Measurements from ENCODE around the gene ATP5PO. TPM values are rescaled to one million over a fixed set of nuclear protein-coding genes. Genes with fewer than 3 reads are reported as not detected.

ATP5PO gene
- total RNA-seq, 1 donor from 2014 or later, result 100 TPM

DNA sequence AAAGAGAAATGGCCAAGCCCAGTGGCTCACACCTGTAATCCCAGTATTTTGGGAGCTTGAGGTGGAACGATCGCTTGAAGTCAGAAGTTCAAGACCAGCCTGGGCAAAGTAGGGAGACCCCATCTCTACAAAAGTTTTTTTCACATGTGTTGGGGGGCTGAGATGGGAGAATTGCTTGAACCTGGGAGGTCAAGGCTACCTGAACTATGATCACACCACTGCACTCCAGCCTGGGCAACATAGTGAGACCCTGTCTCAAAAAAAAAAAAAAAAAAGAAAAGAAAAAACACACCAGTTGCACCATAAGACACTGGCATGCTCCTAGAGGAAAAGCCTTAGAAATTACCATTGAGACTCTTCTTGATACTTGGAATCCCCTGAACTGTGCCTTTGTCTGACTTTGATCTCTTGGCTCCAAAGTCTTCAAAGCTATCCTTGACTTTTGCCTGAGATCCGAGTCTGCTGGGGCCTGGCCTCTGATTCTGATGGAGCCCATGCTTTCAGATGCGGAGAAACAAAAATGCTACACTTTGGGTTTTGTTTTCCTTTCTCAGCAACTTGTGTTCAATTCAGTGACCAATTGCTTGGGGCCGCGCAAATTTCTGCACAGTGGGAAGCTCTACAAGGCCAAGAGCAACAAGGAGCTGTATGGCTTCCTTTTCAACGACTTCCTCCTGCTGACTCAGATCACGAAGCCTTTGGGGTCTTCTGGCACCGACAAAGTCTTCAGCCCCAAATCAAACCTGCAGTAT is 33.7 kb downstream of the ATP5PO start:
- Histone ChIP-seq H3K4me3 (no peak overlapping the region), H3K36me3 (no peaks in the 10 kb centered on the region), H3K9me3 (no peaks in the 10 kb centered on the region), H3K4me1 (no peaks in the 10 kb centered on the region), H3K27me3 (ENCODE audit: low read depth) (no peaks in the 10 kb centered on the region), H3K27ac (no peak overlapping the region)
- no peak for ATAC-seq
- DNase-seq, result no peak
- intact Hi-C loops (cut with DNase I), result no loop called here
- no peak for TF ChIP-seq CTCF (IDR thresholded peaks at IDR 0.05)

- intact Hi-C loops (cut with DNase I), result no loop called here
- no peak for ATAC-seq
Measured at GRCh38 chr21:33880626-33881025, 35.0 kb downstream of the ATP5PO start.

GRCh38 chr21:33878824-33879223 is 36.8 kb downstream of the ATP5PO start:
- no peak for TF ChIP-seq CTCF (IDR thresholded peaks at IDR 0.05)
- DNase-seq (no peak), ATAC-seq (no peak)
- H3K4me1 ChIP-seq, result no peaks in the 10 kb centered on the region
- no peaks in the 10 kb centered on the region for H3K27me3 ChIP-seq (ENCODE audit: low read depth)
- no peak overlapping the region for H3K4me3 ChIP-seq
- H3K9me3 ChIP-seq, result no peaks in the 10 kb centered on the region
- intact Hi-C loops (cut with DNase I), result no loop called here
- H3K36me3 ChIP-seq, result no peaks in the 10 kb centered on the region
- H3K27ac ChIP-seq, result no peak overlapping the region

More at GRCh38 chr21:33880626-33881025, 35.0 kb downstream of the ATP5PO start:
- H3K4me1 ChIP-seq, result no peaks in the 10 kb centered on the region
- no peak overlapping the region for H3K4me3 ChIP-seq
- no peaks in the 10 kb centered on the region for H3K9me3 ChIP-seq
- no peak for TF ChIP-seq CTCF (IDR thresholded peaks at IDR 0.05)
- H3K36me3 ChIP-seq, result no peaks in the 10 kb centered on the region
- H3K27me3 ChIP-seq (ENCODE audit: low read depth), result no peaks in the 10 kb centered on the region
- DNase-seq, result no peak
- no peak overlapping the region for H3K27ac ChIP-seq

DNA sequence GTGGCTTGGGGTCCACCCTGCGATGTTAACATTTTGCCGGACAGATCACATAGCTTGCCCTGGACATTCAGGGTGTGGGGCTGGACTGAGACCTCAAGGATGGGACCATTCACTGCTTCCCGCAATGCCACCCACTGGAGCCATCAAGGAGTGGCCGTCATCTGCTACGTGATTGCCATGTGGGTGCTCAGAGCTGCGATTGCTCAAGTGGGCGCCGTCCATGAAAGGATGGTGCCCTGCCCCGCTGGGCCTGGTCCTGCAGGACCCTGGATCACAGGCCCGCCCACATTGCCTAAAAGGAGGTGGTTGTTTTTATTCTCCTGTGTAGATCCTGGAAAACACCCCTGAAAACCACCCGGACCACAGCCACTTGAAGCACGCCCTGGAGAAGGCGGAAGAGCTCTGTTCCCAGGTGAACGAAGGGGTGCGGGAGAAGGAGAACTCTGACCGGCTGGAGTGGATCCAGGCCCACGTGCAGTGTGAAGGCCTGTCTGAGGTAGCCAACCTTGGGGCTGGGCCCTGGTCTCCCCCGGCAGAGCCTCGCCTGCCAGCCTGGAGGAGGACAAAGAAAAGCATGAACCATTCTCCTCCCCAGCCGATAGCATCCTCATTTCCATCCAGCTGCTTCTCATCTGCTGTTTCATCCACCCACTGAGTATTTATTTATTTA is 40.4 kb downstream of the ATP5PO start:
- TF ChIP-seq CTCF (IDR thresholded peaks at IDR 0.05), result no peak
- DNase-seq, result no peak
- Histone ChIP-seq H3K27me3 (ENCODE audit: low read depth) (no peaks in the 10 kb centered on the region), H3K4me3 (no peak overlapping the region), H3K4me1 (no peaks in the 10 kb centered on the region), H3K27ac (no peak overlapping the region), H3K9me3 (no peaks in the 10 kb centered on the region), H3K36me3 (no peaks in the 10 kb centered on the region)
- intact Hi-C loops (cut with DNase I), result no loop called here
- ATAC-seq, result no peak

GRCh38 chr21:33874161-33874560 is 41.4 kb downstream of the ATP5PO start:
- intact Hi-C loops (cut with DNase I), result no loop called here
- ATAC-seq, result no peak
- no peak overlapping the region for H3K4me3 ChIP-seq
- no peaks in the 10 kb centered on the region for H3K36me3 ChIP-seq
- no peak for DNase-seq
- H3K27ac ChIP-seq, result no peak overlapping the region
- no peaks in the 10 kb centered on the region for H3K4me1 ChIP-seq
- no peaks in the 10 kb centered on the region for H3K27me3 ChIP-seq (ENCODE audit: low read depth)
- no peaks in the 10 kb centered on the region for H3K9me3 ChIP-seq
- no peak for TF ChIP-seq CTCF (IDR thresholded peaks at IDR 0.05)

All from lower lobe of right lung (tissue), 2 donors.